ENCODE results near the gene BACE2. TPM values are rescaled to one million over a fixed set of nuclear protein-coding genes. Genes with fewer than 3 reads are reported as not detected.

The BACE2 gene
- total RNA-seq, 1 experiment from 2014 or later: 23.2 TPM

DNA sequence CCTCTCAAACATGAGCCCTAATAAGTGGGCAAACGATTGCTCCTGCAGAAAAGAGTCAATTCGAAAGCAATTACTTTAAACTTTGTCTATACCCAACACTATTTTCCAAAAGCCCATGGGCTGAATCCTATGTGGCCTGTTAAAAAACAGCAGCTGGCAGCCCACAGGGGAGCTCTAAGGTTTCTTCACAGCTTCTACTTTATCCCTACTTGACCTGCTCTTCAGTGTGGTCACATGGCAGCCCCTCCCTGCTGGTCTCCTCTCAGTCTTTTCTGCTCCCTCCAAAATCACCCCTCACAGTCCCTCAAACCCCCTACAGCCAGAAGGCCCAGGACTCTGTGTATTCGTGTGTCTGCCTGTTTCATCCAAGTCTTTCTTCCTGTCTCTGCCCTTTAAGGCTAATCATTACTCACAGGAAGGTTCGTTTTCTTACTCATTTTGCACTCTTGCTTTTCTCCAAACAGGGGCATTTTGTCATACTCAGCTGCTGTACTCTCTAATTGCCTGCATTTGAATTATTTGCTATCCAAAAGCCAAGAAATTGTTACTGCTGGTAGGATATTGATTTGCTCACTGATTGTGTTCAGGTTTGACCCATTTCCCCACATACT, 86.2 kb downstream of the BACE2 start:
- RAD21 ChIA-PET (ENCODE audit: low non-redundant PET in 1 of 2, low total read pairs in 2 of 2, uncharacterized antibody in 2 of 2, unreplicated experiment in 2 of 2): no interaction called here
- Histone ChIP-seq H3K79me2 (ENCODE audit: insufficient read depth, low read length) (no peaks in the 10 kb centered on the region), H3K9me2 (ENCODE audit: insufficient read depth) (no peaks in the 10 kb centered on the region), H2AFZ (ENCODE audit: low read depth, low read length, poor library complexity, severe bottlenecking) (no peak overlapping the region), H3K9me3 (ENCODE audit: control insufficient read depth in 1 of 2, insufficient read depth in 1 of 2, low read depth in 1 of 2, low read length in 2 of 2) (no peaks in the 10 kb centered on the region), H4K20me1 (ENCODE audit: insufficient read depth) (no peaks in the 10 kb centered on the region), H3K4me3 (replicated peaks in 1 of 2; ENCODE audit: low read depth in 1 of 2, low read length in 2 of 2) (no peak overlapping the region), H3K4me2 (ENCODE audit: low read length) (no peak overlapping the region), H3K4me1 (ENCODE audit: control insufficient read depth in 1 of 2, insufficient read depth in 2 of 2, low read length in 2 of 2) (no peaks in the 10 kb centered on the region), H3K27me3 (ENCODE audit: insufficient read depth, low read length) (no peaks in the 10 kb centered on the region), H3K36me3 (ENCODE audit: control insufficient read depth in 1 of 2, insufficient read depth in 2 of 2, low read length in 2 of 2) (peaks cover 3 to 6% of the 10 kb centered on the region in 2 experiments; a peak in 1 of 4 replicates), H3K27ac (ENCODE audit: low read depth, low read length) (no peak overlapping the region), H3K9ac (ENCODE audit: low read length) (no peak overlapping the region)
- POLR2A ChIA-PET: no interaction called here
- no TSS peak for BruUV-seq (replicated peaks)
- DNase-seq (ENCODE audit: low read depth, low spot score) (no peak), ATAC-seq (no peak)
- intact Hi-C loops (cut with micrococcal nuclease): no loop called here
- TF ChIP-seq CEBPB (IDR thresholded peaks at IDR 0.05; ENCODE audit: low read depth) (no peak), ZNF274 (IDR thresholded peaks at IDR 0.05; ENCODE audit: low read depth, low read length) (no peak), POLR2AphosphoS5 (IDR thresholded peaks at IDR 0.05; ENCODE audit: low read depth, low read length) (no peak), TCF7L2 (IDR thresholded peaks at IDR 0.05; ENCODE audit: borderline replicate concordance, extremely low read depth, insufficient read depth, insufficient read length) (no peak)
- TF ChIP-seq, protein P1, sequence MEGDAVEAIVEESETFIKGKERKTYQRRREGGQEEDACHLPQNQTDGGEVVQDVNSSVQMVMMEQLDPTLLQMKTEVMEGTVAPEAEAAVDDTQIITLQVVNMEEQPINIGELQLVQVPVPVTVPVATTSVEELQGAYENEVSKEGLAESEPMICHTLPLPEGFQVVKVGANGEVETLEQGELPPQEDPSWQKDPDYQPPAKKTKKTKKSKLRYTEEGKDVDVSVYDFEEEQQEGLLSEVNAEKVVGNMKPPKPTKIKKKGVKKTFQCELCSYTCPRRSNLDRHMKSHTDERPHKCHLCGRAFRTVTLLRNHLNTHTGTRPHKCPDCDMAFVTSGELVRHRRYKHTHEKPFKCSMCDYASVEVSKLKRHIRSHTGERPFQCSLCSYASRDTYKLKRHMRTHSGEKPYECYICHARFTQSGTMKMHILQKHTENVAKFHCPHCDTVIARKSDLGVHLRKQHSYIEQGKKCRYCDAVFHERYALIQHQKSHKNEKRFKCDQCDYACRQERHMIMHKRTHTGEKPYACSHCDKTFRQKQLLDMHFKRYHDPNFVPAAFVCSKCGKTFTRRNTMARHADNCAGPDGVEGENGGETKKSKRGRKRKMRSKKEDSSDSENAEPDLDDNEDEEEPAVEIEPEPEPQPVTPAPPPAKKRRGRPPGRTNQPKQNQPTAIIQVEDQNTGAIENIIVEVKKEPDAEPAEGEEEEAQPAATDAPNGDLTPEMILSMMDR (IDR thresholded peaks at IDR 0.05 in 2 of 3, conservative IDR thresholded peaks at IDR 0.05 in 1 of 3; ENCODE audit: borderline replicate concordance in 1 of 3, insufficient read depth in 1 of 3, low read depth in 2 of 3, low read length in 2 of 3): no peak
- CTCF ChIA-PET: no interaction called here

- H3K9me2 ChIP-seq (ENCODE audit: insufficient read depth): no peaks in the 10 kb centered on the region
- intact Hi-C loops (cut with micrococcal nuclease): no loop called here
- TF ChIP-seq REST (IDR thresholded peaks at IDR 0.05; ENCODE audit: low read depth) (no peak), ATF3 (IDR thresholded peaks at IDR 0.05) (no peak), RAD21 (IDR thresholded peaks at IDR 0.05; ENCODE audit: low read depth) (no peak), SIN3A (IDR thresholded peaks at IDR 0.05; ENCODE audit: low read depth) (no peak), YY1 (IDR thresholded peaks at IDR 0.05; ENCODE audit: extremely low read depth, insufficient replicate concordance, low read depth, low read length) (no peak), POLR2AphosphoS5 (IDR thresholded peaks at IDR 0.05; ENCODE audit: low read depth, low read length) (no peak)
Measured at GRCh38 chr21:41255190-41255589, 87.2 kb downstream of the BACE2 start.

More at GRCh38 chr21:41255190-41255589, 87.2 kb downstream of the BACE2 start:
- H3K27me3 ChIP-seq (ENCODE audit: insufficient read depth, low read length): no peaks in the 10 kb centered on the region
- H3K79me2 ChIP-seq (ENCODE audit: insufficient read depth, low read length): no peaks in the 10 kb centered on the region
- BruUV-seq (replicated peaks): no TSS peak
- no peak overlapping the region for H3K9ac ChIP-seq (ENCODE audit: low read length)
- DNase-seq (ENCODE audit: low read depth, low spot score): no peak
- ChIA-PET CTCF (interaction anchor here (0.6 kb wide), 1 partner anchor 108 kb away, joined by 3 read pairs; no protein-coding TSS in a partner anchor), RAD21 (ENCODE audit: low non-redundant PET in 1 of 2, low total read pairs in 2 of 2, uncharacterized antibody in 2 of 2, unreplicated experiment in 2 of 2) (no interaction called here), POLR2A (no interaction called here)
- no peak overlapping the region for H3K4me2 ChIP-seq (ENCODE audit: low read length)
- no peak overlapping the region for H3K4me3 ChIP-seq (replicated peaks in 1 of 2; ENCODE audit: low read depth in 1 of 2, low read length in 2 of 2)
- no peak overlapping the region for H2AFZ ChIP-seq (ENCODE audit: low read depth, low read length, poor library complexity, severe bottlenecking)
- H3K27ac ChIP-seq (ENCODE audit: low read depth, low read length): no peak overlapping the region
- no peak for ATAC-seq
- no peaks in the 10 kb centered on the region for H3K4me1 ChIP-seq (ENCODE audit: control insufficient read depth in 1 of 2, insufficient read depth in 2 of 2, low read length in 2 of 2)
- no peaks in the 10 kb centered on the region for H3K9me3 ChIP-seq (ENCODE audit: control insufficient read depth in 1 of 2, insufficient read depth in 1 of 2, low read depth in 1 of 2, low read length in 2 of 2)
- H4K20me1 ChIP-seq (ENCODE audit: insufficient read depth): no peaks in the 10 kb centered on the region
- H3K36me3 ChIP-seq (ENCODE audit: control insufficient read depth in 1 of 2, insufficient read depth in 2 of 2, low read length in 2 of 2): peaks cover 3 to 6% of the 10 kb centered on the region in 2 experiments; a peak in 1 of 4 replicates

All from HCT116 (cell line).